Measurements from ENCODE around the gene NTN1.

Gene NTN1

GRCh38 chr17:9026741-9027140 lies 5.4 kb downstream of the NTN1 start:
- H3K4me3 ChIP-seq: no peak overlapping the region
- no peak for DNase-seq (ENCODE audit: low spot score)
- H3K27ac ChIP-seq: no peak overlapping the region
- no peak for TF ChIP-seq CTCF (IDR thresholded peaks at IDR 0.05)

DNA sequence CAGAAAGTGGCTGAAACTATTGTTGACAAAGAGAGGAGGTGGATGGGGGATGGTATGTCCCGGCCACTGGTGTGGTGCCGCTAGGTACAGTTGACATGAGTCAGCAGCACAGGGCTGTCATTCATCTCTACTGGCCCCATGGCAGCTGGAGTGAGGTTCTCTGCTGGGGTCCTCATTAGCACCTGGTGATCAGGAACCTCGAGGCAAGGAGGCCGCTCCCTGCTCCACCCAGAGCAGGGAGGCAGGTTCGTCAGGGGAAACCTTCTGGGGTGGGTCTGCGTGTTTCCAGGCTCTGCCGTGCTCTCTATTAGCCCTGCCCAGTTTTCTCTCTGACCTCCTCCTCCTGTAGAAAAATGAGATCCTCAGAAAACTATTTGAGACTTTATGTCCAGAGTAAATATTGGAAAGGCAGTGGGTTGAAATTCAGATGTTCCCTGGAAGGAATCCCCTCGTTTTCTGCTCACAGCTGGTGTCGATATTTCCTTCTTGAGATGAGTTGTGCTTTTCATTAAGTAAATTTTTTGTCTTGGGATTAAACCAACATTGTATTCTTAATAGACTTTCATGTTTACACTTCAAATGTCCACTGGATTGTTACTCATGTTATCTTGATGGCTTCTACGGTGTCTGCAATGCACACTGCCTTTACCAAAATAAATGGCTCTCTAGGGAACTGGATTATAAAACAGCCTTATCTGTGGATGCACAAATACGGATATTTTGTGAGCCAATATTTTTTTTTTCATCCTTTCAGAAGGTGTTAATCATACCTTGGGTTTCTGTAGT lies 7.1 kb downstream of the NTN1 start:
- DNase-seq (ENCODE audit: low spot score): no peak
- H3K27ac ChIP-seq: no peak overlapping the region
- TF ChIP-seq CTCF (IDR thresholded peaks at IDR 0.05): no peak
- H3K4me3 ChIP-seq: no peak overlapping the region

GRCh38 chr17:9028988-9029570 lies 7.8 kb downstream of the NTN1 start:
- no peak for DNase-seq (ENCODE audit: low spot score)
- Histone ChIP-seq H3K27ac (no peak overlapping the region), H3K4me3 (no peak overlapping the region)
- TF ChIP-seq CTCF (IDR thresholded peaks at IDR 0.05): no peak

DNA sequence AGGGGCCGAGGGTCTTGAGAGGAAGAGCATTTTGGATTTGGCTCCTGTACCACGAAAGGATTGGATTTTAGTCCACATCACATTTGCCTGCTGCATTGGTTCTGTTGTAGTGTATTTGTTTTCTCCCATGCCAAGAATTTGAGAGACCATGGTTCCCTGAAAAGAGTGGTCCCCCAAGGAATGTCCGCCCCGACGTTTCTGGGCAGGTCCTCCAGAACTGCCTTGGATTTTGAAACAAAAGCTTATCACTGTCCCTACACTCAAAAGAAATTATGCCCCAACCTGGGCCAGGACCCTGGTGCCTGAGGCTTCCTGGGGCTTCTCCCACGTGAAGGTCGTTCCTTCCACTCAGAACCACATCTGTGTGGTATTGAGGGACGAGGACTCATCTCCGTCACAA lies 10.8 kb downstream of the NTN1 start:
- Histone ChIP-seq H3K4me3 (no peak overlapping the region), H3K27ac (no peak overlapping the region)
- TF ChIP-seq CTCF (IDR thresholded peaks at IDR 0.05): no peak
- no peak for DNase-seq (ENCODE audit: low spot score)

- Histone ChIP-seq H3K27ac (no peak overlapping the region), H3K4me3 (no peak overlapping the region)
- DNase-seq (ENCODE audit: low spot score): no peak
- TF ChIP-seq CTCF (IDR thresholded peaks at IDR 0.05): no peak
These were observed 11.3 kb downstream of the NTN1 start for GRCh38 chr17:9032583-9032982.

- DNase-seq (ENCODE audit: low spot score): no peak
- H3K27ac ChIP-seq: no peak overlapping the region
- no peak for TF ChIP-seq CTCF (IDR thresholded peaks at IDR 0.05)
- no peak overlapping the region for H3K4me3 ChIP-seq
These were observed 13.9 kb downstream of the NTN1 start for GRCh38 chr17:9035249-9035648.

- Histone ChIP-seq H3K27ac (no peak overlapping the region), H3K4me3 (no peak overlapping the region)
- no peak for TF ChIP-seq CTCF (IDR thresholded peaks at IDR 0.05)
- DNase-seq (ENCODE audit: low spot score): no peak
These were observed 15.0 kb downstream of the NTN1 start for GRCh38 chr17:9036336-9036735.

Data from coronary artery (tissue), 2 donors.